AG04450 (cell line): ENCODE results near the gene THSD1. TPM values are rescaled to one million over a fixed set of nuclear protein-coding genes. Genes with fewer than 3 reads are reported as not detected.

Experiments
- polyA plus RNA-seq: library from polyadenylated mRNA; depleted of rRNA; stranded (reverse); fragments of >200 nt; gene quantifications from 2 replicates; pipeline ENCODE4 v1.2.3, GENCODE V29; 2011; rRNA removed
- small RNA-seq: library from RNA; depleted of rRNA; stranded (forward); fragments of <200 nt; gene quantifications from one replicate; pipeline ENCODE3, GENCODE V24; 2012; ENCODE audit warnings: low read depth; ENCODE audit not compliant: insufficient read length

Gene THSD1
- polyA plus RNA-seq, 1 experiment, result 7.9 TPM

Small RNAs within 50 kb of the gene (small RNA-seq; reads per million reads assigned to genes)
- not detected for gene RNY4P24

Other genes with a start within 250 kb of the THSD1 start
- gene NEK3, start 246.6 kb downstream of the THSD1 start, polyA plus RNA-seq, result 14.2 and 16.0 TPM in 2 replicates
- gene VPS36, start 44.5 kb upstream of the THSD1 start, polyA plus RNA-seq, result 20.5 and 24.2 TPM in 2 replicates
- gene CKAP2, start 49.3 kb upstream of the THSD1 start, polyA plus RNA-seq, result 14.3 and 18.2 TPM in 2 replicates
- 9.7 and 11.6 TPM in 2 replicates for gene HNRNPA1L2, start 236.3 kb upstream of the THSD1 start, polyA plus RNA-seq
- 44.9 and 64.8 TPM in 2 replicates for gene SUGT1, start 246.7 kb upstream of the THSD1 start, polyA plus RNA-seq